Common myeloid progenitor, CD34-positive (primary cell): ENCODE data around the gene CD109.

Source experiments
- CTCF ChIA-PET: fragments of 350-600 bp; sonication (Branson Sonifier 250); formaldehyde crosslinking; loops from one replicate; lab custom pipeline; 2021; ENCODE audit warnings: antibody characterized with exemption; lab: Charles Lee
- POLR2A ChIA-PET: fragments of 350-600 bp; sonication (Branson Sonifier 250); formaldehyde crosslinking; loops from one replicate; lab custom pipeline; 2021; ENCODE audit warnings: antibody characterized with exemption; lab: Charles Lee
- DNase-seq, 3 donors: peaks; one replicate each; pipeline versions ENCODE4 v3.0.0 to v3.0.0-alpha.2; 2013
- H3K27ac ChIP-seq, 2 experiments: 1 replicate in 1 of 2; 2 replicates in 1 of 2; pipeline ENCODE4 v1.7.0; 2013; ENCODE audit warnings: inconsistent platforms in 2 of 2, low read length in 2 of 2, mild to moderate bottlenecking in 2 of 2, low read depth in 1 of 2, moderate library complexity in 1 of 2; ENCODE audit not compliant: severe bottlenecking in 2 of 2, insufficient read depth in 1 of 2, poor library complexity in 1 of 2
- H3K27me3 ChIP-seq, 5 experiments: replicated peaks in 2 of 5; 1 replicate in 3 of 5; 2 replicates in 2 of 5; pipeline versions ENCODE4 v1.6.1 to v1.7.0; 2013; ENCODE audit warnings: low read length in 4 of 5, mild to moderate bottlenecking in 2 of 5, moderate library complexity in 2 of 5, inconsistent platforms in 1 of 5; ENCODE audit not compliant: insufficient read depth in 5 of 5, control insufficient read depth in 4 of 5
- H3K36me3 ChIP-seq, 4 experiments: 1 replicate in 2 of 4; 2 replicates in 2 of 4; pipeline versions ENCODE4 v1.6.1 to v1.7.0; 2013; ENCODE audit warnings: low read length in 3 of 4, control low read depth in 1 of 4, mild to moderate bottlenecking in 1 of 4; ENCODE audit not compliant: control insufficient read depth in 4 of 4, insufficient read depth in 4 of 4
- H3K4me1 ChIP-seq, 4 experiments: 1 replicate in 3 of 4; 2 replicates in 1 of 4; pipeline versions ENCODE4 v1.6.1 to v1.7.1; 2013; ENCODE audit warnings: low read length in 3 of 4, mild to moderate bottlenecking in 3 of 4, control low read depth in 1 of 4, inconsistent platforms in 1 of 4, moderate library complexity in 1 of 4; ENCODE audit not compliant: control insufficient read depth in 4 of 4, insufficient read depth in 4 of 4; ENCODE audit errors: control extremely low read depth in 1 of 4
- H3K4me3 ChIP-seq, 7 experiments: 1 replicate in 4 of 7; 2 replicates in 3 of 7; pipeline versions ENCODE4 v1.5.1 to v1.7.0; 2013; ENCODE audit warnings: mild to moderate bottlenecking in 7 of 7, low read length in 6 of 7, moderate library complexity in 6 of 7, inconsistent platforms in 2 of 7, low read depth in 2 of 7, control low read depth in 1 of 7; ENCODE audit not compliant: insufficient read depth in 4 of 7, control insufficient read depth in 1 of 7; ENCODE audit errors: extremely low read depth in 1 of 7
- H3K9me3 ChIP-seq, 5 experiments: 1 replicate in 4 of 5; 2 replicates in 1 of 5; pipeline versions ENCODE4 v1.6.1 to v1.7.1; 2013; ENCODE audit warnings: low read length in 4 of 5, mild to moderate bottlenecking in 2 of 5, inconsistent platforms in 1 of 5, low read depth in 1 of 5, moderate library complexity in 1 of 5; ENCODE audit not compliant: control insufficient read depth in 4 of 5, insufficient read depth in 2 of 5; ENCODE audit errors: control extremely low read depth in 1 of 5
- WGBS: methylation state at CpG from one replicate; pipeline ENCODE4 v1.1.5; 2013; ENCODE audit not compliant: insufficient coverage; 5-methylcytosine and 5-hydroxymethylcytosine counted together

The CD109 gene

DNA sequence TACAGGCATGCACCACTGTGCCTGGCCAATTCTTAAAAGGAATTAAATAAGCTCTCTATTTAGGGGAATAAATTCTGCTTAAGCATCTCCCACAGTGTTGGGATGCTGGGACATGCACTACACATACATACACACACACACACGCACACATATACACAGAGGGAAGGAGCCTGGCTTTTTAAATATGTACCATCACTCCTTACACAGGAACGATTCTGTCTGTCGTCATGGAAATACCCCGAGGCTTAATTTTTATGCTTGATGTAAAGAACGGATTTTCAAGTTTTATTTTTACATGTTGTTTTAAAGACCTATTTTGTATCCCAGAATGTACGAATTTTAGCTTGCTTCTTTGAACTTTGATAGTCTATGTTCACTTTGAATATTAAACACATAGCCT, 95.3 kb downstream of the CD109 start:
- Histone ChIP-seq H3K27ac (no peak overlapping the region), H3K4me3 (no peak overlapping the region), H3K36me3 (peaks cover 17 to 82% (median 51%) of the 10 kb centered on the region in 4 experiments), H3K9me3 (no peaks in the 10 kb centered on the region), H3K4me1 (no peaks in the 10 kb centered on the region), H3K27me3 (no peaks in the 10 kb centered on the region)
- WGBS: no CpG with 5 or more reads among the region's 6 CpGs
- ChIA-PET POLR2A (no interaction called here), CTCF (interaction anchor here (0.9 kb wide), 1 partner anchor 13 kb away, joined by 3 read pairs; no protein-coding TSS in a partner anchor)
- no peak for DNase-seq

- Histone ChIP-seq H3K27ac (no peak overlapping the region), H3K4me3 (no peak overlapping the region), H3K27me3 (no peaks in the 10 kb centered on the region), H3K4me1 (no peaks in the 10 kb centered on the region), H3K9me3 (no peaks in the 10 kb centered on the region), H3K36me3 (peaks cover 13 to 78% (median 41%) of the 10 kb centered on the region in 4 experiments)
- DNase-seq: no peak
- CTCF ChIA-PET: interaction anchor here (0.6 to 1.6 kb wide), 3 partner anchors 20 to 56 kb away, joined by 3 to 5 read pairs (median 4); no protein-coding TSS in a partner anchor
- WGBS: 100% methylated on average over 1 of the region's 2 CpGs
- POLR2A ChIA-PET: no interaction called here
These were observed 96.7 kb downstream of the CD109 start for GRCh38 chr6:73792738-73793137.

GRCh38 chr6:73796881-73797280, 100.9 kb downstream of the CD109 start:
- Histone ChIP-seq H3K4me3 (no peak overlapping the region), H3K4me1 (no peaks in the 10 kb centered on the region), H3K36me3 (peaks cover 10 to 61% (median 24%) of the 10 kb centered on the region in 4 experiments), H3K9me3 (peaks cover 0 to 3% (median 0%) of the 10 kb centered on the region in 5 experiments), H3K27ac (no peak overlapping the region), H3K27me3 (no peaks in the 10 kb centered on the region)
- WGBS: 79% methylated on average over 3 of the region's 4 CpGs
- ChIA-PET POLR2A (no interaction called here), CTCF (interaction anchor here (1.2 kb wide), 1 partner anchor 64 kb away, joined by 3 read pairs; no protein-coding TSS in a partner anchor)
- no peak for DNase-seq

DNA sequence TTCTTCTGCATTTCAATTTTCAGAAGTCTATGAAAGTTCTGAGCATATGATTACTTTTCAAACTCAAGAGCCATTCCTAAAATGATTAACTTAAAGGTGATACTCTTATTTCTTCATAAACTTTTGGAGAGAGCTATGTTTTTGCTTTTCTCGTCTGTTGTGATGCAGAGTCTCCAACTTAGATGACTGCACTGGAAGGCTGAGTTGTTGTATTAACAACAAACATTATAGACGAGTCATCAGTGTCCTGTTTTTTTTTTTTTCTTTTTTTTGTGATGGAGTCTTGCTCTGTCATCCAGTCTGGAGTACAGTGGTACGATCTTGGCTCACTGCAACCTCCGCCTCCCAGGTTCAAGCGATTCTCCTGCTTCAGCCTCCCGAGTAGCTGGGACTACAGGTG, 101.9 kb downstream of the CD109 start:
- Histone ChIP-seq H3K36me3 (peaks cover 8 to 53% (median 21%) of the 10 kb centered on the region in 4 experiments), H3K27ac (no peak overlapping the region), H3K27me3 (no peaks in the 10 kb centered on the region), H3K4me1 (no peaks in the 10 kb centered on the region), H3K9me3 (peaks cover 0 to 3% (median 0%) of the 10 kb centered on the region in 5 experiments), H3K4me3 (no peak overlapping the region)
- POLR2A ChIA-PET: no interaction called here
- DNase-seq: no peak
- CTCF ChIA-PET: no interaction called here
- 82% methylated on average over 3 of the region's 6 CpGs for WGBS

DNA sequence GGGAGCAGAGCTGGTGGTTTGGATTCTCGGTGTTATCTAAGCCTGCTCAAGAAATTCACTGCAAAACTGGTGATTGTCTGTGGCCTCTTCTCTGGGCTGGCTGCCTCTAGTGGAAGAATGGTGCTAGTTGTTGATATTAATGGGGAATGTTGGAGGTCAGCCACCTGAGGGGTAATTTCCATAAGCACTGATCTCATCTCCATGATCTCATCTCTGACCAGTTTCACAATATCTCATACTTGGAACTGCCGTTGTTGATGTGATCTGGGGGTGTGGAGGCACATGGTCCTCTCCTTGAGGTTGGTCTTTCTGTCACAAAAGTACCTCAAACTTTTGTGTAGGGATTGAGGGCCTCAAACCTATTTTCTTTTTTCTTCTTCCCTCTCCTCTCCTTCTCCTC, 102.6 kb downstream of the CD109 start:
- Histone ChIP-seq H3K27ac (no peak overlapping the region), H3K9me3 (peaks cover 0 to 3% (median 0%) of the 10 kb centered on the region in 5 experiments), H3K36me3 (peaks cover 4 to 53% (median 16%) of the 10 kb centered on the region in 4 experiments), H3K27me3 (no peaks in the 10 kb centered on the region), H3K4me1 (no peaks in the 10 kb centered on the region), H3K4me3 (no peak overlapping the region)
- POLR2A ChIA-PET: no interaction called here
- WGBS: no CpG with 5 or more reads among the region's 2 CpGs
- peak in 1 of 3 donors; percentile 8 for DNase-seq
- CTCF ChIA-PET: no interaction called here

GRCh38 chr6:73800997-73801396, 105.0 kb downstream of the CD109 start:
- H3K36me3 ChIP-seq: peaks cover 4 to 51% (median 18%) of the 10 kb centered on the region in 4 experiments
- no peak overlapping the region for H3K27ac ChIP-seq
- H3K4me1 ChIP-seq: no peaks in the 10 kb centered on the region
- no peak overlapping the region for H3K4me3 ChIP-seq
- ChIA-PET CTCF (interaction anchor here (1.2 kb wide), 1 partner anchor 8 kb away, joined by 3 read pairs; no protein-coding TSS in a partner anchor), POLR2A (no interaction called here)
- H3K9me3 ChIP-seq: peaks cover 0 to 3% (median 0%) of the 10 kb centered on the region in 5 experiments
- WGBS: 100% methylated on average over 1 of the region's 1 CpG
- DNase-seq: no peak
- no peaks in the 10 kb centered on the region for H3K27me3 ChIP-seq

GRCh38 chr6:73801652-73802268, 105.8 kb downstream of the CD109 start:
- Histone ChIP-seq H3K4me1 (no peaks in the 10 kb centered on the region), H3K9me3 (peaks cover 0 to 3% (median 0%) of the 10 kb centered on the region in 5 experiments), H3K27me3 (no peaks in the 10 kb centered on the region), H3K4me3 (no peak overlapping the region), H3K36me3 (peaks cover 2 to 47% (median 16%) of the 10 kb centered on the region in 4 experiments), H3K27ac (no peak overlapping the region)
- ChIA-PET CTCF (no interaction called here), POLR2A (no interaction called here)
- no CpG with 5 or more reads among the region's 1 CpG for WGBS
- DNase-seq: no peak
